CD4-positive, alpha-beta T cell treated with Interleukin-2 at 100 ng/mL for 4 hours (primary cell): ENCODE data around the gene AKR1E2.

Experiments used
- DNase-seq: peaks from one replicate; pipeline ENCODE4 v3.0.0-alpha.2; 2020; ENCODE audit warnings: low spot score

AKR1E2 gene

GRCh38 chr10:4845766-4846165 is 19.8 kb downstream of the AKR1E2 start:
- DNase-seq = no peak

GRCh38 chr10:4846775-4847174 is 20.8 kb downstream of the AKR1E2 start:
- no peak for DNase-seq

- DNase-seq = no peak
Measured at GRCh38 chr10:4847561-4848355, 21.8 kb downstream of the AKR1E2 start.

GRCh38 chr10:4848356-4849041 is 22.5 kb downstream of the AKR1E2 start:
- no peak for DNase-seq

- no peak for DNase-seq
Measured at GRCh38 chr10:4849042-4849402, 23.0 kb downstream of the AKR1E2 start.

- peak; percentile 86 for DNase-seq
Measured at GRCh38 chr10:4849555-4850242, 23.7 kb downstream of the AKR1E2 start.

GRCh38 chr10:4850397-4850796 is 24.4 kb downstream of the AKR1E2 start:
- DNase-seq = no peak

GRCh38 chr10:4851176-4851575 is 25.2 kb downstream of the AKR1E2 start:
- DNase-seq = no peak

GRCh38 chr10:4851846-4852245 is 25.8 kb downstream of the AKR1E2 start:
- DNase-seq = no peak

GRCh38 chr10:4865945-4866661 is 40.1 kb downstream of the AKR1E2 start:
- no peak for DNase-seq

GRCh38 chr10:4867109-4867519 is 41.1 kb downstream of the AKR1E2 start:
- DNase-seq = no peak

- DNase-seq = no peak
Measured at GRCh38 chr10:4867520-4868356, 41.7 kb downstream of the AKR1E2 start.

- DNase-seq = no peak
Measured at GRCh38 chr10:4868357-4868657, 42.3 kb downstream of the AKR1E2 start.

- no peak for DNase-seq
Measured at GRCh38 chr10:4882704-4883078, 56.7 kb downstream of the AKR1E2 start.

GRCh38 chr10:4883079-4883739 is 57.2 kb downstream of the AKR1E2 start:
- no peak for DNase-seq

GRCh38 chr10:4885162-4885561 is 59.2 kb downstream of the AKR1E2 start:
- no peak for DNase-seq

GRCh38 chr10:4887501-4887900 is 61.5 kb downstream of the AKR1E2 start:
- DNase-seq = no peak

GRCh38 chr10:4888236-4888635 is 62.2 kb downstream of the AKR1E2 start:
- no peak for DNase-seq

- DNase-seq = no peak
Measured at GRCh38 chr10:4889959-4890358, 64.0 kb downstream of the AKR1E2 start.

- no peak for DNase-seq
Measured at GRCh38 chr10:4892681-4893080, 66.7 kb downstream of the AKR1E2 start.

GRCh38 chr10:4894335-4894734 is 68.3 kb downstream of the AKR1E2 start:
- DNase-seq = no peak
